Peyer's patch (tissue), 4 donors: ENCODE data around the gene SYNE1.

Experiments used
- CTCF ChIP-seq, 6 experiments: fragments of 450-650 bp in 4 of 6; fragments of 200-600 bp in 2 of 6; sonication (generic) in 1 of 6; IDR thresholded peaks; one replicate each; pipeline ENCODE4 v1.5.1; 2017 to 2019; ENCODE audit warnings: antibody characterized with exemption in 6 of 6, mild to moderate bottlenecking in 3 of 6, moderate library complexity in 1 of 6
- POLR2A ChIP-seq, 2 donors: fragments of 450-650 bp; IDR thresholded peaks; one replicate each; pipeline ENCODE4 v1.5.1; 2017; ENCODE audit warnings: antibody characterized with exemption in 2 of 2, mild to moderate bottlenecking in 2 of 2, moderate library complexity in 2 of 2

- TF ChIP-seq CTCF (IDR thresholded peaks at IDR 0.05): no peak
- no peak for TF ChIP-seq POLR2A (IDR thresholded peaks at IDR 0.05)
Measured at GRCh38 chr6:152218887-152219286, 418.3 kb downstream of the SYNE1 start.
